Nephron progenitor cell (in vitro differentiated cells): ENCODE results near the gene SPART.

Experiments
- DNase-seq: peaks from one replicate; pipeline ENCODE4 v3.0.0; 2021
- H3K27ac Mint-ChIP-seq: 2 replicates; pipeline ENCODE4 v1.8.0; 2021; ENCODE audit warnings: mild to moderate bottlenecking, moderate library complexity, mixed read lengths
- H3K27me3 Mint-ChIP-seq: 2 replicates; pipeline ENCODE4 v1.8.0; 2021; ENCODE audit warnings: mild to moderate bottlenecking, low read depth, mixed read lengths; ENCODE audit not compliant: poor library complexity
- H3K36me3 Mint-ChIP-seq: 2 replicates; pipeline ENCODE4 v1.8.0; 2021; ENCODE audit warnings: low read depth, mixed read lengths
- H3K4me1 Mint-ChIP-seq: 2 replicates; pipeline ENCODE4 v1.8.0; 2021; ENCODE audit warnings: mixed read lengths
- H3K4me3 Mint-ChIP-seq: 2 replicates; pipeline ENCODE4 v1.8.0; 2021; ENCODE audit warnings: mild to moderate bottlenecking, moderate library complexity, mixed read lengths
- H3K9me3 Mint-ChIP-seq: 2 replicates; pipeline ENCODE4 v1.8.0; 2021; ENCODE audit warnings: mild to moderate bottlenecking, moderate library complexity, mixed read lengths
- CTCF ChIP-seq: fragments of 200-600 bp; sonication (generic); IDR thresholded peaks from 2 replicates; pipeline ENCODE4 v1.5.0; 2021; ENCODE audit warnings: antibody characterized with exemption

SPART gene

GRCh38 chr13:36374063-36374462 lies 27.9 kb upstream of the SPART start:
- peaks cover 20% of the 10 kb centered on the region for H3K36me3 Mint-ChIP-seq
- no peak overlapping the region for H3K27ac Mint-ChIP-seq
- H3K4me3 Mint-ChIP-seq: no peak overlapping the region
- peaks cover 16% of the 10 kb centered on the region for H3K9me3 Mint-ChIP-seq
- TF ChIP-seq CTCF: no peak
- H3K27me3 Mint-ChIP-seq: peaks cover 3% of the 10 kb centered on the region
- H3K4me1 Mint-ChIP-seq: peaks cover 21% of the 10 kb centered on the region
- DNase-seq: no peak

GRCh38 chr13:36371185-36371584 lies 25.0 kb upstream of the SPART start:
- peaks cover 21% of the 10 kb centered on the region for H3K4me1 Mint-ChIP-seq
- H3K36me3 Mint-ChIP-seq: peaks cover 27% of the 10 kb centered on the region
- no peak overlapping the region for H3K4me3 Mint-ChIP-seq
- H3K27me3 Mint-ChIP-seq: peaks cover 3% of the 10 kb centered on the region
- no peak for DNase-seq
- no peak overlapping the region for H3K27ac Mint-ChIP-seq
- peaks cover 16% of the 10 kb centered on the region for H3K9me3 Mint-ChIP-seq
- no peak for TF ChIP-seq CTCF

GRCh38 chr13:36370108-36370429 lies 23.9 kb upstream of the SPART start:
- peak overlapping the region; percentile 70 for H3K27ac Mint-ChIP-seq

GRCh38 chr13:36369268-36370107 lies 23.3 kb upstream of the SPART start:
- Mint-ChIP-seq H3K27ac (no peak overlapping the region), H3K9me3 (peaks cover 16% of the 10 kb centered on the region), H3K4me1 (peaks cover 21% of the 10 kb centered on the region), H3K36me3 (peaks cover 30% of the 10 kb centered on the region), H3K4me3 (no peak overlapping the region), H3K27me3 (peaks cover 3% of the 10 kb centered on the region)
- no peak for DNase-seq
- TF ChIP-seq CTCF: no peak

More at GRCh38 chr13:36370108-36370429, 23.9 kb upstream of the SPART start:
- Mint-ChIP-seq H3K27me3 (peaks cover 3% of the 10 kb centered on the region), H3K36me3 (peaks cover 30% of the 10 kb centered on the region), H3K9me3 (peaks cover 16% of the 10 kb centered on the region), H3K4me1 (peaks cover 21% of the 10 kb centered on the region), H3K4me3 (no peak overlapping the region)
- TF ChIP-seq CTCF: no peak
- no peak for DNase-seq

DNA sequence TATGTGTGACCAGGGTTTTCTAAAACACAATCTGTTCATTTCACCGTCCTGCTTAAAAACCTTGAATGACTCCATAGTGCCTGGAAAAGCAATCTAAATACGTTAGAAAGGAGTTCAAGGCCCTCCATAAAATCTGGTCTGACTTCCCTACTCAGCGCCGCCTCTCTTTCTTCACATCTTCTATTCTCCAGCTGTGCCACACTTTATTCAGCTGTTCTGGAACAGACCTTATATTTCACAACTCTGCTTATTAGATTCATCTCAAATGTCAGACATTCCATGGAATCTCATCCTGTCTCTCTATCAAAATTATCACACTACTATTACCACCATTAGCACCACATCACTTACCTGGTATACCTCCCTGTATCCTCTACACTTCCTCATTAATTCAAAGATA lies 19.8 kb upstream of the SPART start:
- no peaks in the 10 kb centered on the region for H3K9me3 Mint-ChIP-seq
- no peak for TF ChIP-seq CTCF
- H3K4me1 Mint-ChIP-seq: peaks cover 9% of the 10 kb centered on the region
- H3K27ac Mint-ChIP-seq: no peak overlapping the region
- peaks cover 4% of the 10 kb centered on the region for H3K27me3 Mint-ChIP-seq
- no peak for DNase-seq
- H3K36me3 Mint-ChIP-seq: peaks cover 10% of the 10 kb centered on the region
- H3K4me3 Mint-ChIP-seq: no peak overlapping the region

- no peaks in the 10 kb centered on the region for H3K4me1 Mint-ChIP-seq
- peaks cover 5% of the 10 kb centered on the region for H3K27me3 Mint-ChIP-seq
- H3K27ac Mint-ChIP-seq: no peak overlapping the region
- peaks cover 10% of the 10 kb centered on the region for H3K36me3 Mint-ChIP-seq
- H3K4me3 Mint-ChIP-seq: no peak overlapping the region
- no peak for TF ChIP-seq CTCF
- DNase-seq: no peak
- H3K9me3 Mint-ChIP-seq: no peaks in the 10 kb centered on the region
Observed at GRCh38 chr13:36363366-36363863, 17.2 kb upstream of the SPART start.
